Body of pancreas (tissue), 4 donors: ENCODE results near the gene KLF7. TPM values are rescaled to one million over a fixed set of nuclear protein-coding genes. Genes with fewer than 3 reads are reported as not detected.

Source experiments
- ATAC-seq: fragments of 150-250 bp; one replicate; pipeline ENCODE4 v1.9.1; 2016
- DNase-seq, 4 donors: peaks; one replicate each; pipeline ENCODE4 v3.0.0-alpha.2; 2019
- H3K27ac ChIP-seq, 4 donors: fragments of 200-600 bp; sonication (generic); 1 replicate in 3 of 4; 2 replicates in 1 of 4; pipeline versions ENCODE4 v1.5.1 to v1.6.1; 2016 to 2019; ENCODE audit warnings: mild to moderate bottlenecking in 1 of 4, mixed read lengths in 1 of 4, moderate library complexity in 1 of 4
- H3K27me3 ChIP-seq, 2 donors: fragments of 200-600 bp; sonication (generic); one replicate each; pipeline ENCODE4 v1.6.0; 2016; ENCODE audit warnings: mild to moderate bottlenecking in 1 of 2
- H3K36me3 ChIP-seq, 2 donors: fragments of 200-600 bp; sonication (generic); replicated peaks in 1 of 2; 2 replicates each; pipeline ENCODE4 v1.5.1; 2016; ENCODE audit warnings: low read depth in 2 of 2; ENCODE audit not compliant: insufficient read depth in 1 of 2
- H3K4me1 ChIP-seq: fragments of 200-600 bp; sonication (generic); one replicate; pipeline ENCODE4 v1.6.0; 2016
- H3K4me3 ChIP-seq, 2 donors: fragments of 200-600 bp; sonication (generic); 1 replicate in 1 of 2; 2 replicates in 1 of 2; pipeline ENCODE4 v1.5.1; 2016 to 2019
- H3K9me3 ChIP-seq, 3 donors: fragments of 200-600 bp; sonication (generic); 1 replicate in 2 of 3; 2 replicates in 1 of 3; pipeline ENCODE4 v1.5.1; 2016
- CTCF ChIP-seq, 7 experiments: fragments of 450-650 bp in 4 of 7; fragments of 200-600 bp in 3 of 7; sonication (generic) in 3 of 7; IDR thresholded peaks; one replicate each; pipeline ENCODE4 v1.5.1; 2016 to 2019; ENCODE audit warnings: antibody characterized with exemption in 7 of 7
- POLR2A ChIP-seq, 3 donors: fragments of 450-650 bp; IDR thresholded peaks; one replicate each; pipeline ENCODE4 v1.6.1; 2016; ENCODE audit warnings: antibody characterized with exemption in 3 of 3, mild to moderate bottlenecking in 2 of 3
- WGBS, 2 donors: methylation state at CpG; one replicate each; pipeline ENCODE4 v1.1.5; 2017; 5-methylcytosine and 5-hydroxymethylcytosine counted together
- intact Hi-C: fragments of 100-400 bp; cut with DNase I; formaldehyde crosslinking; loops from one replicate; pipeline ENCODE4 v1.15.1; 2023
- total RNA-seq, 2 donors: library from RNA; depleted of rRNA; stranded (reverse); fragments of >200 nt; gene quantifications; one replicate each; pipeline ENCODE4 v1.1.0, GENCODE V29; 2016

Gene KLF7
- total RNA-seq, 2 donors from 2014 or later: 4.6 to 9.3 TPM

- Histone ChIP-seq H3K4me1 (no peaks in the 10 kb centered on the region), H3K9me3 (no peaks in the 10 kb centered on the region), H3K4me3 (no peak overlapping the region), H3K27ac (no peak overlapping the region), H3K36me3 (no peaks in the 10 kb centered on the region), H3K27me3 (no peaks in the 10 kb centered on the region)
- WGBS, 2 donors: 71 to 80% methylated on average over 7 of the region's 7 CpGs
- DNase-seq: no peak
- TF ChIP-seq CTCF (IDR thresholded peaks at IDR 0.05): no peak
- TF ChIP-seq POLR2A (IDR thresholded peaks at IDR 0.05): no peak
- no peak for ATAC-seq
- intact Hi-C loops: no loop called here
These were observed 77.5 kb downstream of the KLF7 start for GRCh38 chr2:207088276-207088675.

- H3K27ac ChIP-seq: no peak overlapping the region
- intact Hi-C loops: no loop called here
These were observed 78.5 kb downstream of the KLF7 start for GRCh38 chr2:207087046-207087902.

GRCh38 chr2:207086136-207086535 lies 79.6 kb downstream of the KLF7 start:
- 76 to 85% methylated on average over 8 of the region's 8 CpGs for WGBS, 2 donors
- intact Hi-C loops: no loop called here
- ATAC-seq (no peak), DNase-seq (no peak)
- Histone ChIP-seq H3K9me3 (no peaks in the 10 kb centered on the region), H3K36me3 (peaks cover 0 to under 1% of the 10 kb centered on the region in 2 donors), H3K27ac (no peak overlapping the region), H3K4me1 (no peaks in the 10 kb centered on the region), H3K4me3 (no peak overlapping the region), H3K27me3 (no peaks in the 10 kb centered on the region)
- TF ChIP-seq POLR2A (IDR thresholded peaks at IDR 0.05): no peak
- no peak for TF ChIP-seq CTCF (IDR thresholded peaks at IDR 0.05)

More at GRCh38 chr2:207087046-207087902, 78.5 kb downstream of the KLF7 start:
- Histone ChIP-seq H3K27me3 (no peaks in the 10 kb centered on the region), H3K9me3 (no peaks in the 10 kb centered on the region), H3K4me1 (no peaks in the 10 kb centered on the region), H3K36me3 (no peaks in the 10 kb centered on the region), H3K4me3 (no peak overlapping the region)
- DNase-seq: no peak
- WGBS, 2 donors: 78 to 80% methylated on average over 7 of the region's 7 CpGs
- no peak for ATAC-seq
- TF ChIP-seq CTCF (IDR thresholded peaks at IDR 0.05): no peak
- no peak for TF ChIP-seq POLR2A (IDR thresholded peaks at IDR 0.05)

GRCh38 chr2:207085110-207085509 lies 80.6 kb downstream of the KLF7 start:
- H3K27ac ChIP-seq: no peak overlapping the region
- DNase-seq (no peak), ATAC-seq (no peak)
- intact Hi-C loops: no loop called here
- no peak overlapping the region for H3K4me3 ChIP-seq
- WGBS, 2 donors: 82 to 99% methylated on average over 5 of the region's 5 CpGs
- H3K4me1 ChIP-seq: no peaks in the 10 kb centered on the region
- TF ChIP-seq POLR2A (IDR thresholded peaks at IDR 0.05): no peak
- no peak for TF ChIP-seq CTCF (IDR thresholded peaks at IDR 0.05)
- H3K9me3 ChIP-seq: no peaks in the 10 kb centered on the region
- no peaks in the 10 kb centered on the region for H3K27me3 ChIP-seq
- peaks cover 0 to 2% of the 10 kb centered on the region in 2 donors for H3K36me3 ChIP-seq
